ENCODE measurements around the gene STXBP4. TPM values are rescaled to one million over a fixed set of nuclear protein-coding genes. Genes with fewer than 3 reads are reported as not detected.

The STXBP4 gene
- total RNA-seq, 1 experiment from 2014 or later: 13.6 TPM

- Histone ChIP-seq H3K4me1 (ENCODE audit: control insufficient read depth in 1 of 2, insufficient read depth in 2 of 2, low read length in 2 of 2) (no peaks in the 10 kb centered on the region), H3K36me3 (ENCODE audit: control insufficient read depth in 1 of 2, insufficient read depth in 2 of 2, low read length in 2 of 2) (no peaks in the 10 kb centered on the region), H3K4me3 (replicated peaks in 1 of 2; ENCODE audit: low read depth in 1 of 2, low read length in 2 of 2) (no peak overlapping the region), H3K4me2 (ENCODE audit: low read length) (no peak overlapping the region), H2AFZ (ENCODE audit: low read depth, low read length, poor library complexity, severe bottlenecking) (no peak overlapping the region), H3K9me3 (ENCODE audit: control insufficient read depth in 1 of 2, insufficient read depth in 1 of 2, low read depth in 1 of 2, low read length in 2 of 2) (no peaks in the 10 kb centered on the region), H3K79me2 (ENCODE audit: insufficient read depth, low read length) (no peaks in the 10 kb centered on the region), H3K27ac (ENCODE audit: low read depth, low read length) (no peak overlapping the region), H3K27me3 (ENCODE audit: insufficient read depth, low read length) (no peaks in the 10 kb centered on the region), H4K20me1 (ENCODE audit: insufficient read depth) (no peaks in the 10 kb centered on the region), H3K9me2 (ENCODE audit: insufficient read depth) (no peaks in the 10 kb centered on the region), H3K9ac (ENCODE audit: low read length) (no peak overlapping the region)
- DNase-seq (ENCODE audit: low read depth, low spot score): no peak
- no peak for ATAC-seq
- ChIA-PET POLR2A (no interaction called here), RAD21 (ENCODE audit: low non-redundant PET in 1 of 2, low total read pairs in 2 of 2, uncharacterized antibody in 2 of 2, unreplicated experiment in 2 of 2) (no interaction called here), CTCF (no interaction called here)
- TF ChIP-seq FOSL1 (IDR thresholded peaks at IDR 0.05; ENCODE audit: low read depth) (no peak), RAD21 (IDR thresholded peaks at IDR 0.05; ENCODE audit: low read depth) (no peak), EZH2 (IDR thresholded peaks at IDR 0.05) (no peak), EGR1 (IDR thresholded peaks at IDR 0.05; ENCODE audit: low read depth) (no peak), POLR2A (IDR thresholded peaks at IDR 0.05; ENCODE audit: borderline replicate concordance, extremely low read depth, insufficient read depth, insufficient read length) (no peak), MAX (IDR thresholded peaks at IDR 0.05) (no peak), POLR2AphosphoS5 (IDR thresholded peaks at IDR 0.05; ENCODE audit: low read depth, low read length) (no peak), YY1 (IDR thresholded peaks at IDR 0.05; ENCODE audit: extremely low read depth, insufficient replicate concordance, low read depth, low read length) (no peak), JUND (IDR thresholded peaks at IDR 0.05) (no peak), TCF7L2 (IDR thresholded peaks at IDR 0.05; ENCODE audit: borderline replicate concordance, extremely low read depth, insufficient read depth, insufficient read length) (no peak), SIN3A (IDR thresholded peaks at IDR 0.05; ENCODE audit: low read depth) (no peak), ZNF274 (IDR thresholded peaks at IDR 0.05; ENCODE audit: low read depth, low read length) (no peak), CTCF (IDR thresholded peaks at IDR 0.05 in 2 of 3, conservative IDR thresholded peaks at IDR 0.05 in 1 of 3; ENCODE audit: borderline replicate concordance in 1 of 3, insufficient read depth in 1 of 3, low read depth in 2 of 3, low read length in 2 of 3) (no peak), EZH2phosphoT487 (IDR thresholded peaks at IDR 0.05; ENCODE audit: borderline replicate concordance) (no peak), ZFX (IDR thresholded peaks at IDR 0.05) (no peak)
- TF ChIP-seq, protein P1, sequence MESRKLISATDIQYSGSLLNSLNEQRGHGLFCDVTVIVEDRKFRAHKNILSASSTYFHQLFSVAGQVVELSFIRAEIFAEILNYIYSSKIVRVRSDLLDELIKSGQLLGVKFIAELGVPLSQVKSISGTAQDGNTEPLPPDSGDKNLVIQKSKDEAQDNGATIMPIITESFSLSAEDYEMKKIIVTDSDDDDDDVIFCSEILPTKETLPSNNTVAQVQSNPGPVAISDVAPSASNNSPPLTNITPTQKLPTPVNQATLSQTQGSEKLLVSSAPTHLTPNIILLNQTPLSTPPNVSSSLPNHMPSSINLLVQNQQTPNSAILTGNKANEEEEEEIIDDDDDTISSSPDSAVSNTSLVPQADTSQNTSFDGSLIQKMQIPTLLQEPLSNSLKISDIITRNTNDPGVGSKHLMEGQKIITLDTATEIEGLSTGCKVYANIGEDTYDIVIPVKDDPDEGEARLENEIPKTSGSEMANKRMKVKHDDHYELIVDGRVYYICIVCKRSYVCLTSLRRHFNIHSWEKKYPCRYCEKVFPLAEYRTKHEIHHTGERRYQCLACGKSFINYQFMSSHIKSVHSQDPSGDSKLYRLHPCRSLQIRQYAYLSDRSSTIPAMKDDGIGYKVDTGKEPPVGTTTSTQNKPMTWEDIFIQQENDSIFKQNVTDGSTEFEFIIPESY (IDR thresholded peaks at IDR 0.05; ENCODE audit: extremely low read depth, insufficient replicate concordance, low read length): no peak
- TF ChIP-seq, protein P2, sequence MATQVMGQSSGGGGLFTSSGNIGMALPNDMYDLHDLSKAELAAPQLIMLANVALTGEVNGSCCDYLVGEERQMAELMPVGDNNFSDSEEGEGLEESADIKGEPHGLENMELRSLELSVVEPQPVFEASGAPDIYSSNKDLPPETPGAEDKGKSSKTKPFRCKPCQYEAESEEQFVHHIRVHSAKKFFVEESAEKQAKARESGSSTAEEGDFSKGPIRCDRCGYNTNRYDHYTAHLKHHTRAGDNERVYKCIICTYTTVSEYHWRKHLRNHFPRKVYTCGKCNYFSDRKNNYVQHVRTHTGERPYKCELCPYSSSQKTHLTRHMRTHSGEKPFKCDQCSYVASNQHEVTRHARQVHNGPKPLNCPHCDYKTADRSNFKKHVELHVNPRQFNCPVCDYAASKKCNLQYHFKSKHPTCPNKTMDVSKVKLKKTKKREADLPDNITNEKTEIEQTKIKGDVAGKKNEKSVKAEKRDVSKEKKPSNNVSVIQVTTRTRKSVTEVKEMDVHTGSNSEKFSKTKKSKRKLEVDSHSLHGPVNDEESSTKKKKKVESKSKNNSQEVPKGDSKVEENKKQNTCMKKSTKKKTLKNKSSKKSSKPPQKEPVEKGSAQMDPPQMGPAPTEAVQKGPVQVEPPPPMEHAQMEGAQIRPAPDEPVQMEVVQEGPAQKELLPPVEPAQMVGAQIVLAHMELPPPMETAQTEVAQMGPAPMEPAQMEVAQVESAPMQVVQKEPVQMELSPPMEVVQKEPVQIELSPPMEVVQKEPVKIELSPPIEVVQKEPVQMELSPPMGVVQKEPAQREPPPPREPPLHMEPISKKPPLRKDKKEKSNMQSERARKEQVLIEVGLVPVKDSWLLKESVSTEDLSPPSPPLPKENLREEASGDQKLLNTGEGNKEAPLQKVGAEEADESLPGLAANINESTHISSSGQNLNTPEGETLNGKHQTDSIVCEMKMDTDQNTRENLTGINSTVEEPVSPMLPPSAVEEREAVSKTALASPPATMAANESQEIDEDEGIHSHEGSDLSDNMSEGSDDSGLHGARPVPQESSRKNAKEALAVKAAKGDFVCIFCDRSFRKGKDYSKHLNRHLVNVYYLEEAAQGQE (IDR thresholded peaks at IDR 0.05; ENCODE audit: low read depth): no peak
- intact Hi-C loops (cut with micrococcal nuclease): no loop called here
- BruUV-seq (replicated peaks): no TSS peak
Measured at GRCh38 chr17:55098765-55099164, 130.2 kb downstream of the STXBP4 start.
